Measurements from ENCODE around the gene BRAT1. TPM values are rescaled to one million over a fixed set of nuclear protein-coding genes. Genes with fewer than 3 reads are reported as not detected.
"Not testable (repeated sequence)": the region's sequence is repeated elsewhere in the genome, so short reads cannot be mapped to it uniquely, and the experiment has no call there.

The BRAT1 gene
- total RNA-seq, 2 experiments from 2014 or later: 44.7 to 52.0 TPM

- no peak for TF ChIP-seq EZH2phosphoT487 (IDR thresholded peaks at IDR 0.05; ENCODE audit: borderline replicate concordance, low read depth, low read length)
- no peak for TF ChIP-seq CTCF (conservative IDR thresholded peaks at IDR 0.05; ENCODE audit: low read length)
- Histone ChIP-seq H4K20me1 (ENCODE audit: insufficient read depth, low read length) (no peaks in the 10 kb centered on the region), H3K79me2 (ENCODE audit: insufficient read depth, low read depth, low read length) (no peaks in the 10 kb centered on the region), H2AFZ (ENCODE audit: low read length) (no peak overlapping the region), H3K4me1 (ENCODE audit: insufficient read depth, low read length, poor library complexity, severe bottlenecking) (peaks cover 6% of the 10 kb centered on the region), H3K9me2 (ENCODE audit: insufficient read depth, low read length) (no peaks in the 10 kb centered on the region), H3K27ac (ENCODE audit: low read depth, low read length, poor library complexity, severe bottlenecking) (no peak overlapping the region), H3K36me3 (ENCODE audit: insufficient read depth, low read length) (no peaks in the 10 kb centered on the region), H3K4me2 (ENCODE audit: low read length) (no peak overlapping the region), H3K9me3 (ENCODE audit: low read length) (no peaks in the 10 kb centered on the region), H3K4me3 (ENCODE audit: low read depth, low read length, poor library complexity, severe bottlenecking) (no peak overlapping the region)
- CTCF ChIA-PET (ENCODE audit: unreplicated experiment): no interaction called here
- intact Hi-C loops (cut with micrococcal nuclease; ENCODE audit: unreplicated experiment): loop anchor here (5.0 kb wide), 1 partner anchor 47 kb away; no protein-coding TSS in a partner anchor
- DNase-seq (ENCODE audit: low spot score): no peak
- POLR2A ChIA-PET: no interaction called here
- BruUV-seq (replicated peaks): no TSS peak
Measured at GRCh38 chr7:2564970-2565540, 9.7 kb upstream of the BRAT1 start.

GRCh38 chr7:2563955-2564354, 8.6 kb upstream of the BRAT1 start:
- intact Hi-C loops (cut with micrococcal nuclease; ENCODE audit: unreplicated experiment); H3K4me3 ChIP-seq (ENCODE audit: low read depth, low read length, poor library complexity, severe bottlenecking); H3K9me3 ChIP-seq (ENCODE audit: low read length); DNase-seq (ENCODE audit: low spot score); POLR2A ChIA-PET; H3K27ac ChIP-seq (ENCODE audit: low read depth, low read length, poor library complexity, severe bottlenecking); H3K9me2 ChIP-seq (ENCODE audit: insufficient read depth, low read length); H2AFZ ChIP-seq (ENCODE audit: low read length); H3K79me2 ChIP-seq (ENCODE audit: insufficient read depth, low read depth, low read length); H3K4me2 ChIP-seq (ENCODE audit: low read length); H4K20me1 ChIP-seq (ENCODE audit: insufficient read depth, low read length); CTCF ChIA-PET (ENCODE audit: unreplicated experiment); H3K36me3 ChIP-seq (ENCODE audit: insufficient read depth, low read length); BruUV-seq (replicated peaks): not testable (repeated sequence)
- peaks cover 11% of the 10 kb centered on the region for H3K4me1 ChIP-seq (ENCODE audit: insufficient read depth, low read length, poor library complexity, severe bottlenecking)

GRCh38 chr7:2559283-2559950, 4.1 kb upstream of the BRAT1 start:
- Histone ChIP-seq H3K4me1 (ENCODE audit: insufficient read depth, low read length, poor library complexity, severe bottlenecking) (peaks cover 28% of the 10 kb centered on the region), H3K4me3 (ENCODE audit: low read depth, low read length, poor library complexity, severe bottlenecking) (peak overlapping the region; percentile 91), H4K20me1 (ENCODE audit: insufficient read depth, low read length) (no peaks in the 10 kb centered on the region), H3K79me2 (ENCODE audit: insufficient read depth, low read depth, low read length) (peaks cover 5% of the 10 kb centered on the region; the same call in 1 of the 2 replicates), H3K9me2 (ENCODE audit: insufficient read depth, low read length) (no peaks in the 10 kb centered on the region), H3K36me3 (ENCODE audit: insufficient read depth, low read length) (no peaks in the 10 kb centered on the region), H3K4me2 (ENCODE audit: low read length) (peak overlapping the region; percentile 99), H3K27ac (ENCODE audit: low read depth, low read length, poor library complexity, severe bottlenecking) (no peak overlapping the region), H2AFZ (ENCODE audit: low read length) (peak overlapping the region; percentile 94), H3K9me3 (ENCODE audit: low read length) (no peaks in the 10 kb centered on the region)
- ChIA-PET CTCF (ENCODE audit: unreplicated experiment) (no interaction called here), POLR2A (interaction anchor here (0.6 to 2.2 kb wide), 2 partner anchors 131 to 151 kb away, joined by 5 read pairs; no protein-coding TSS in a partner anchor)
- peak; percentile 48 for DNase-seq (ENCODE audit: low spot score)
- BruUV-seq (replicated peaks): no TSS peak
- TF ChIP-seq CTCF (conservative IDR thresholded peaks at IDR 0.05; ENCODE audit: low read length) (no peak), EZH2phosphoT487 (IDR thresholded peaks at IDR 0.05; ENCODE audit: borderline replicate concordance, low read depth, low read length) (no peak)
- intact Hi-C loops (cut with micrococcal nuclease; ENCODE audit: unreplicated experiment): loop anchor here (5.0 kb wide), 1 partner anchor 157 kb away; the partner anchor contains the start of gene CHST12
